HepG2 (cell line): Measurements from ENCODE around the gene C1QTNF1. TPM values are rescaled to one million over a fixed set of nuclear protein-coding genes. Genes with fewer than 3 reads are reported as not detected.

Experiments used
- ATM ChIP-seq: fragments of 450-650 bp; IDR thresholded peaks from 2 replicates; pipeline ENCODE4 v1.7.1; 2017; ENCODE audit warnings: mild to moderate bottlenecking, borderline replicate concordance
- CENPT ChIP-seq: sonication (generic); formaldehyde crosslinking; IDR thresholded peaks from 2 replicates; pipeline ENCODE4 v1.8.0; 2022; ENCODE audit warnings: low read depth, mild to moderate bottlenecking, moderate library complexity, missing genetic modification reagents
- CHD4 ChIP-seq: fragments of 200-600 bp; sonication (generic); IDR thresholded peaks from 2 replicates; pipeline ENCODE4 v1.7.0; 2017; ENCODE audit warnings: mild to moderate bottlenecking, low read length, borderline replicate concordance
- HNRNPUL1 ChIP-seq: fragments of 200-400 bp; formaldehyde crosslinking; IDR thresholded peaks from 2 replicates; pipeline ENCODE4 v1.6.1; 2017; ENCODE audit warnings: low read depth, mild to moderate bottlenecking, low read length, moderate library complexity
- KDM4B ChIP-seq: sonication (generic); formaldehyde crosslinking; IDR thresholded peaks from 2 replicates; pipeline ENCODE4 v1.4.0; 2020; ENCODE audit warnings: missing genetic modification reagents
- KLF16 ChIP-seq, 2 experiments: sonication (generic) in 1 of 2; formaldehyde crosslinking in 1 of 2; IDR thresholded peaks; 2 replicates each; pipeline versions ENCODE4 v1.6.1 to v1.8.0; 2016 to 2023; ENCODE audit warnings: missing genetic modification reagents in 2 of 2, missing compliant biosample characterization in 1 of 2
- MAFK ChIP-seq, 2 experiments: IDR thresholded peaks in 1 of 2; conservative IDR thresholded peaks in 1 of 2; 2 replicates each; pipeline ENCODE4 v1.6.1; 2011; ENCODE audit warnings: improper control_type of control experiment in 2 of 2, low read length in 2 of 2
- NFIB ChIP-seq: sonication (generic); formaldehyde crosslinking; IDR thresholded peaks from 2 replicates; pipeline ENCODE4 v1.9.0; 2021; ENCODE audit warnings: missing genetic modification reagents, mild to moderate bottlenecking, borderline replicate concordance
- PHF21A ChIP-seq: sonication (generic); formaldehyde crosslinking; IDR thresholded peaks from 2 replicates; pipeline ENCODE4 v1.5.0; 2020; ENCODE audit warnings: mild to moderate bottlenecking, missing genetic modification reagents
- RCOR2 ChIP-seq: IDR thresholded peaks from 2 replicates; pipeline ENCODE4 v1.6.1; 2016; ENCODE audit warnings: missing biosample characterization, missing genetic modification reagents
- RFX5 ChIP-seq: IDR thresholded peaks from 2 replicates; pipeline ENCODE4 v1.6.1; 2011; ENCODE audit warnings: low read depth, low read length, improper control_type of control experiment
- RNF2 ChIP-seq: fragments of 450-650 bp; conservative IDR thresholded peaks from 2 replicates; pipeline ENCODE4 v1.6.1; 2016; ENCODE audit warnings: low read depth
- SMAD3 ChIP-seq: sonication (generic); formaldehyde crosslinking; IDR thresholded peaks from 2 replicates; pipeline ENCODE4 v1.4.0; 2020; ENCODE audit warnings: missing genetic modification reagents
- YEATS2 ChIP-seq: sonication (generic); formaldehyde crosslinking; IDR thresholded peaks from 2 replicates; pipeline ENCODE4 v1.4.0; 2020; ENCODE audit warnings: missing genetic modification reagents, borderline replicate concordance
- ZBTB42 ChIP-seq: sonication (generic); formaldehyde crosslinking; IDR thresholded peaks from 2 replicates; pipeline ENCODE4 v1.5.0; 2020; ENCODE audit warnings: mild to moderate bottlenecking, missing genetic modification reagents
- ZNF329 ChIP-seq: sonication (generic); formaldehyde crosslinking; IDR thresholded peaks from 2 replicates; pipeline ENCODE4 v1.9.0; 2021; ENCODE audit warnings: low read depth, mild to moderate bottlenecking, missing genetic modification reagents
- ZNF460 ChIP-seq: sonication (generic); formaldehyde crosslinking; IDR thresholded peaks from 2 replicates; pipeline ENCODE4 v1.5.1; 2020; ENCODE audit warnings: missing genetic modification reagents, mild to moderate bottlenecking, borderline replicate concordance
- ZNF605 ChIP-seq: sonication (generic); formaldehyde crosslinking; IDR thresholded peaks from 2 replicates; pipeline ENCODE4 v1.8.0; 2022; ENCODE audit warnings: mild to moderate bottlenecking, missing genetic modification reagents
- ZNF780A ChIP-seq: sonication (generic); formaldehyde crosslinking; IDR thresholded peaks from 2 replicates; pipeline ENCODE4 v1.8.0; 2022; ENCODE audit warnings: mild to moderate bottlenecking, missing genetic modification reagents, moderate library complexity
- ZNF788 ChIP-seq: sonication (generic); formaldehyde crosslinking; IDR thresholded peaks from 2 replicates; pipeline ENCODE4 v1.5.0; 2020; ENCODE audit warnings: mild to moderate bottlenecking, missing genetic modification reagents, borderline replicate concordance
- polyA plus RNA-seq, 8 experiments: library from polyadenylated mRNA; depleted of rRNA in 3 of 8; stranded (reverse) in 7 of 8; unstranded in 1 of 8; fragments of >200 nt; fragmentation: Illumina TruSeq in 4 of 8; extraction: Trizol in 4 of 8; gene quantifications; 2 replicates each; pipeline versions ENCODE4 v1.2.1 to v1.2.3, GENCODE V29; 2011 to 2016; ENCODE audit warnings: low read depth in 4 of 8, missing spikeins in 1 of 8, mixed read lengths in 1 of 8; ENCODE audit not compliant: insufficient read depth in 1 of 8
- total RNA-seq, 5 experiments: library from RNA; depleted of rRNA; stranded (reverse); fragments of >200 nt; fragmentation: Illumina TruSeq; extraction: Trizol; gene quantifications; 2 replicates each; pipeline ENCODE4 v1.2.3, GENCODE V29; 2016; ENCODE audit warnings: low read depth in 1 of 5
- TF ChIP-seq, protein P1 (sequence below): sonication (generic); formaldehyde crosslinking; IDR thresholded peaks from 2 replicates; pipeline ENCODE4 v1.4.0; 2020; ENCODE audit warnings: missing genetic modification reagents
- TF ChIP-seq, protein P2 (sequence below): sonication (generic); formaldehyde crosslinking; IDR thresholded peaks from 2 replicates; pipeline ENCODE4 v1.4.0; 2020; ENCODE audit warnings: missing genetic modification reagents
- TF ChIP-seq, protein P3 (sequence below): sonication (generic); formaldehyde crosslinking; IDR thresholded peaks from 2 replicates; pipeline ENCODE4 v1.5.1; 2020; ENCODE audit warnings: missing genetic modification reagents, mild to moderate bottlenecking, borderline replicate concordance
- TF ChIP-seq, protein P4 (sequence below): sonication (generic); formaldehyde crosslinking; IDR thresholded peaks from 2 replicates; pipeline ENCODE4 v1.8.1; 2023; ENCODE audit warnings: mild to moderate bottlenecking, moderate library complexity, missing genetic modification reagents

Gene C1QTNF1
- total and polyA plus RNA-seq, 2 of the 13 experiments (the other 11 are each of a cell fraction or from before 2014, with no cell fraction given): 0.18 to 0.86 TPM

DNA sequence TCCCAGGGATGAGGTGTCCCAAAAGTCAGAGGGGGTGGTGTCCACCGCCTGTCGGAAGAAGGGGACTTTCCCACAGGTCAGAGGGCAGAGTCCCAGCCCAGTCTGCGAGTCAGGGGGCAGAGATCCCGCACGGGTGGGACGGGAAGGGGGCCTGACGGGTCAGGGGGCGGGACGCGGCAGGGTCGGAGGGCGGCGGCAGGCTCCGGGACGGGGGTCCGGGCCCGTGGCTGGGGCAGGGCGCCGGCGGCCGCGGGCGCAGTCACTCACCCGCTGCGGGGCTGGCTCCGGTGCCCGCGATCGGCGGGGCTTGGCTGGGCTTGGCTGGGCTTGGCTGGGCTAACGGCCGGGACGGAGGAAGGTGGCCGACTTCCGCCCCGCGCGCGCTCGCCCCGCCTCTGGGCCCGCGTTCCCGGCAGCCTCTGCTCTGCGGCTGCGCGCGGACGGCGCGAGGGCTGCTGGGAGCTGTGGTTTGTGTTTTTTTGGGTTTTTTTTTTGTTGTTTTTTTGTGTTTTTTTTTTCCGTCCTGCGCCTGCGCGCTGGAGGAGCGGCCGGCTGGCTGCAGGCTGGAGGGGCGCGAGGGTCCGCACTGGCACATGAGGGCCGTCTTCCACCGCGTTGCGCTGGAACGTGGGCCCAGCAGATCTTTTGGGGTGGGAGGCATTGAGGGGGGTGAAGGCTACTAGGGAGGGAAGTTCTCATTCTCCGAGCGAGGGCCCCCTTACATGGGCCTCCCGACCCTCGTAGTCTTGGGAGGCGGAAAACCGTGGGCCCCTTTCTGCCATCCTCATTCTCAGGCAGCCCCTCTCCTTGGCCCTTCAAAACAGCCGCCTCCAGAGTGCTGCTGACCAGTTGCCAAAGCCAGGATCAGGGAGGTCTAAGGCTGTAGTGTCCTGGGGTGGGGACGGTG is 14.3 kb upstream of the C1QTNF1 start, which contains the start of gene CANT1 (continued):
- TF ChIP-seq KLF16 (CRISPR knock-in tag; IDR thresholded peaks at IDR 0.05) (peak in 1 of 2 experiments; percentile 83; a peak in 2 of 4 replicates), RNF2 (no peak), YEATS2 (peak; percentile 73; the same call in 1 of the 2 replicates), ATM (no peak), SMAD3 (no peak), RFX5 (no peak), PHF21A (CRISPR knock-in tag) (0 out of 2 replicates have a peak, but pooled peaks have one; percentile 56), RCOR2 (CRISPR knock-in tag) (no peak), ZNF780A (CRISPR knock-in tag) (no peak), ZNF329 (CRISPR knock-in tag) (no peak), ZBTB42 (CRISPR knock-in tag) (no peak), ZNF460 (no peak), MAFK (conservative IDR thresholded peaks at IDR 0.05 in 1 of 2, IDR thresholded peaks at IDR 0.05 in 1 of 2; ENCODE audit: low read length in 2 of 2) (no peak), KDM4B (peak; percentile 59; the same call in 1 of the 2 replicates), CHD4 (no peak), CENPT (CRISPR knock-in tag) (peak; percentile 60; the same call in 1 of the 2 replicates), NFIB (no peak), ZNF788 (peak; percentile 75; the same call in 1 of the 2 replicates), ZNF605 (CRISPR knock-in tag) (0 out of 2 replicates have a peak, but pooled peaks have one; percentile 17), HNRNPUL1 (no peak)
- TF ChIP-seq, protein P1, sequence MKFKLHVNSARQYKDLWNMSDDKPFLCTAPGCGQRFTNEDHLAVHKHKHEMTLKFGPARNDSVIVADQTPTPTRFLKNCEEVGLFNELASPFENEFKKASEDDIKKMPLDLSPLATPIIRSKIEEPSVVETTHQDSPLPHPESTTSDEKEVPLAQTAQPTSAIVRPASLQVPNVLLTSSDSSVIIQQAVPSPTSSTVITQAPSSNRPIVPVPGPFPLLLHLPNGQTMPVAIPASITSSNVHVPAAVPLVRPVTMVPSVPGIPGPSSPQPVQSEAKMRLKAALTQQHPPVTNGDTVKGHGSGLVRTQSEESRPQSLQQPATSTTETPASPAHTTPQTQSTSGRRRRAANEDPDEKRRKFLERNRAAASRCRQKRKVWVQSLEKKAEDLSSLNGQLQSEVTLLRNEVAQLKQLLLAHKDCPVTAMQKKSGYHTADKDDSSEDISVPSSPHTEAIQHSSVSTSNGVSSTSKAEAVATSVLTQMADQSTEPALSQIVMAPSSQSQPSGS (CRISPR knock-in tag): peak; percentile 79
- TF ChIP-seq, protein P2, sequence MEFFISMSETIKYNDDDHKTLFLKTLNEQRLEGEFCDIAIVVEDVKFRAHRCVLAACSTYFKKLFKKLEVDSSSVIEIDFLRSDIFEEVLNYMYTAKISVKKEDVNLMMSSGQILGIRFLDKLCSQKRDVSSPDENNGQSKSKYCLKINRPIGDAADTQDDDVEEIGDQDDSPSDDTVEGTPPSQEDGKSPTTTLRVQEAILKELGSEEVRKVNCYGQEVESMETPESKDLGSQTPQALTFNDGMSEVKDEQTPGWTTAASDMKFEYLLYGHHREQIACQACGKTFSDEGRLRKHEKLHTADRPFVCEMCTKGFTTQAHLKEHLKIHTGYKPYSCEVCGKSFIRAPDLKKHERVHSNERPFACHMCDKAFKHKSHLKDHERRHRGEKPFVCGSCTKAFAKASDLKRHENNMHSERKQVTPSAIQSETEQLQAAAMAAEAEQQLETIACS: peak; percentile 86
- TF ChIP-seq, protein P3, sequence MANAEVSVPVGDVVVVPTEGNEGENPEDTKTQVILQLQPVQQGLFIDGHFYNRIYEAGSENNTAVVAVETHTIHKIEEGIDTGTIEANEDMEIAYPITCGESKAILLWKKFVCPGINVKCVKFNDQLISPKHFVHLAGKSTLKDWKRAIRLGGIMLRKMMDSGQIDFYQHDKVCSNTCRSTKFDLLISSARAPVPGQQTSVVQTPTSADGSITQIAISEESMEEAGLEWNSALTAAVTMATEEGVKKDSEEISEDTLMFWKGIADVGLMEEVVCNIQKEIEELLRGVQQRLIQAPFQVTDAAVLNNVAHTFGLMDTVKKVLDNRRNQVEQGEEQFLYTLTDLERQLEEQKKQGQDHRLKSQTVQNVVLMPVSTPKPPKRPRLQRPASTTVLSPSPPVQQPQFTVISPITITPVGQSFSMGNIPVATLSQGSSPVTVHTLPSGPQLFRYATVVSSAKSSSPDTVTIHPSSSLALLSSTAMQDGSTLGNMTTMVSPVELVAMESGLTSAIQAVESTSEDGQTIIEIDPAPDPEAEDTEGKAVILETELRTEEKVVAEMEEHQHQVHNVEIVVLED (CRISPR knock-in tag): peak; percentile 90
- TF ChIP-seq, protein P4, sequence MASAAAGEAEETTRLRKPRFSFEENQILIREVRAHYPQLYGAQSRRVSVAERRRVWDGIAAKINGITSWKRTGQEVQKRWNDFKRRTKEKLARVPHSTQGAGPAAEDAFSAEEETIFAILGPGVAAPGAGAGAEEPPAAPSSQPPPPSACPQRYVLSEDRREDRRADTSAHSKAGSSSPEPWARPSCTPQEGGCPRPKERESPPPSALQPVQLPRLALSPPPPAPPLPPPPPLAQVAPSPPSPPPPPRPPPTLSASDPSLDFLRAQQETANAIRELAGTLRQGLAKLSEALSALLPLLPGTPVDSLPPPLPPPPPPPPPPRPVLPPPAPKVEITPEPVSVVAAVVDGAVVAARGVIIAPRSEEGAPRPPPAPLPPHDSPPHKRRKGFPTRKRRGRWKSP (CRISPR knock-in tag): no peak
